Esophagus squamous epithelium (tissue), 4 donors: ENCODE measurements around the gene UNC13C.

Source experiments
- CTCF ChIP-seq, 6 experiments: fragments of 450-650 bp in 4 of 6; fragments of 200-600 bp in 2 of 6; sonication (generic) in 2 of 6; IDR thresholded peaks; one replicate each; pipeline ENCODE4 v1.5.1; 2016 to 2019; ENCODE audit warnings: antibody characterized with exemption in 6 of 6, mild to moderate bottlenecking in 4 of 6, moderate library complexity in 4 of 6
- POLR2A ChIP-seq, 4 donors: fragments of 450-650 bp; IDR thresholded peaks; one replicate each; pipeline ENCODE4 v1.6.1; 2017; ENCODE audit warnings: antibody characterized with exemption in 4 of 4, mild to moderate bottlenecking in 4 of 4, moderate library complexity in 3 of 4

- TF ChIP-seq CTCF (IDR thresholded peaks at IDR 0.05) = no peak
- TF ChIP-seq POLR2A (IDR thresholded peaks at IDR 0.05) = no peak
Observed at GRCh38 chr15:54567408-54568035, 589.3 kb downstream of the UNC13C start.
